Measurements from ENCODE around the gene RPTN.

RPTN gene

DNA sequence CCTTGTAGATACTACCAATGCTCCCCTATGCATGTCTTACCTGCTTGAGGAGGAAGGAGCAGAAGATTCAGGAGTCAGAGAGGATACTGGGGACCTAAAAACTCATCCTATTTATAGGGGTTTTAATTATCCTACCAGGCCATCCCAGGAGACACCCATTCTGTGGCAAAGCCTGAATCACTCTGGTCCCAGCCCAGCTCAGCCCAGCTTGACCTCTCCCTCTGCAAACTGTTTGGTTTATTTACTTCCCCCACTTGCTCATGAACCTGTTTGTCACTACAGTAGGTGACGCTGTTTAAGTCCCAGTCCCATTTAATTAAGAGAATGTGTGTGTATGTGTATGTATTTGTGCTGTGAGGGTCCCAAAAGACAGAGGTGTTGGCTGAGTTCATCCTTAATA, at the start of gene RPTN:
Gene RPTN, minus strand, starts transcription at position 85 of the 400 bp plus-strand sequence. CDS start 1,339 bp downstream, outside the sequence.
- DNase-seq: no peak

GRCh38 chr1:152198982-152199381, 40.0 kb upstream of the RPTN start:
- DNase-seq: no peak

- no peak for DNase-seq
These were observed 38.4 kb upstream of the RPTN start for GRCh38 chr1:152197361-152197941.

- no peak for DNase-seq
These were observed 32.7 kb upstream of the RPTN start for GRCh38 chr1:152191711-152192110.

DNA sequence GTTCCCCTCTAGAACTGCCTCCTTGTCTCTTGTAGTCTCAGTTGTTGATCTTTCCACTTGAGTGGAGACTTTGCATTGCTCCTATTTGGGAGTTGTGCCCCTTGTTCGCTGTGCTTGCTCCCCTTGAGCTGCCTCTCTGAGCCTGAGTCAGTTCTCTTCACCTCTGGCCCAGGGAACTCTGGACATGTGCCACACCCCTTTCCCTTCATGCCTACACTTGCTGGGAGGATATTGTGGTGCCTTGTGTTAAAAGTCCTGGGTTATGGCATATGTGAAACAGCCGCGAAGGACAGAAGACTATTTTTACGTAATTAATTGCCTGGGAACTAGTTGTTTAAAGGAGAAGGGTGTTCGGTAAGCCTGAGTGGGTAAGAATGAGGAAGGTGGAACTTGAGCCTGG, 32.2 kb upstream of the RPTN start:
- no peak for DNase-seq

- DNase-seq: no peak
These were observed 31.6 kb upstream of the RPTN start for GRCh38 chr1:152190589-152190988.

DNA sequence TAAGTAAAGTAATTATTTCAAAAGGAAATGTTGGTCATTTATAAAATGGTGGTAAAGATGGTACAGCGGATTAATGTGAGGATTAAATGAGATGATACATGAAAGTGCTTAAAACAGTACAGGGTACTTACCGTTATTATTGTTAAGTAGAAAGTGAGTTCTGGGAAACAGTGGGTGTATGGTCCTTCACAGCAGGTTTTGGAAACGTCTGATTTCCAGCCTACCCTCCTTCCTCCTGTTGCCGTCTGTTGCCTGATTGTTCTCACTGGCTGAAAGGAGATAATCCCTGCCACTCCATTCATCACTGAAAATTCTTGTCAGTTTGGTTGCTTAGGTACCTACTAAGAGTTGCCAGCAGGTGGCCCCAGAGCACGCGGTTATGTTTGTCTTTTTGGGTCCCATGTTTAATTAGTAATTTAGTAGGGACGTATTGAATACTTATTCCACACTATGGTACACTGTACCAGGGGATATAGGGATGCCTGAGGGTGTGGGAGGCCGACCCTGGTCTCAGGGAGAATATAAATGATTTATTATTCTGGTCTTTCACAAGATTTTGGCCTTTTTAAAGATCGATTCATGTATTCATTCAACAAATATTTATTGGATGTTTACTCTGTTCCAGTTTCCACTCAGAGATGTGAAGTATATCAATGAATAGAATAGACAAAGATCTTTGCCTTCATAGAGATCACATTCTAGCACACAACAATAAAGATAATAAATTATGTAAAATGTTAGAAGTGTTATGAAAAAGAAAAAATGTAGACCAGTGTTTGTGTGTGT, 30.8 kb upstream of the RPTN start:
- DNase-seq: peak; percentile 76

- peak; percentile 84 for DNase-seq
These were observed 29.9 kb upstream of the RPTN start for GRCh38 chr1:152188673-152189591.

DNA sequence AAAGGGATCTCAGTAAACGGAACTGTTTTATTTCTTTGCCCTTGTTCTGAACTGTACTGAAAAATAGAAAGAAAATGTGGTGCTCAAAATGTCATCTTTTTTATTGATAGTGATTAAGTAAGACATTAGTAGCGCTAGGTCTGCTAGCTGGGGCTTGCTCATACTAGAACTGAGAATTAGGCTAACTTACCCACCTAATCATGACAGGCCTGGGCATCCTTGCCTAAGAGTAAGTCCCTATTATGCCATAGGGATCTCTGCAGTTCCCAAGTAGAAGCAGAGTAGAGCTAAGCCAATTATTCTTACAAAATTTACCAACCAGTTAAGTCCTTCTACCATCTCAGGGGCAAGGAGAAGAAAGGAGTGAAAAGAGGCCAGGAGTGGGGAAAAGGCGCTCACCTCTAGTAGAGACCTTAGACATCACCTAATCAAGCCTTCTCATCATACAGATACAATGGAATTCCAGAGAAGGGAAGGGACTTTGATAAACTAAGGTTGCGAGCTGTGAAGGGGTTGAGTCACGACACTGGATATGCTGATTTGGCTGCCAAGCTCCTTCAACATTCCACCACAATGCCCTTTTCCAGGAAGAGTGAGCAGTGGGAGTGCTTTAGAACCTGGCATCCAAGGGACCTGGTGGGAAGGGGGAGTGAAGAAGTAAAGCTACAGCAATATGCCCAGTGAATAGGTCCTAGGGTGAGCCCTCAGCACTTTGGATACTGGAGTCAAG, 27.7 kb upstream of the RPTN start:
- no peak for DNase-seq

DNA sequence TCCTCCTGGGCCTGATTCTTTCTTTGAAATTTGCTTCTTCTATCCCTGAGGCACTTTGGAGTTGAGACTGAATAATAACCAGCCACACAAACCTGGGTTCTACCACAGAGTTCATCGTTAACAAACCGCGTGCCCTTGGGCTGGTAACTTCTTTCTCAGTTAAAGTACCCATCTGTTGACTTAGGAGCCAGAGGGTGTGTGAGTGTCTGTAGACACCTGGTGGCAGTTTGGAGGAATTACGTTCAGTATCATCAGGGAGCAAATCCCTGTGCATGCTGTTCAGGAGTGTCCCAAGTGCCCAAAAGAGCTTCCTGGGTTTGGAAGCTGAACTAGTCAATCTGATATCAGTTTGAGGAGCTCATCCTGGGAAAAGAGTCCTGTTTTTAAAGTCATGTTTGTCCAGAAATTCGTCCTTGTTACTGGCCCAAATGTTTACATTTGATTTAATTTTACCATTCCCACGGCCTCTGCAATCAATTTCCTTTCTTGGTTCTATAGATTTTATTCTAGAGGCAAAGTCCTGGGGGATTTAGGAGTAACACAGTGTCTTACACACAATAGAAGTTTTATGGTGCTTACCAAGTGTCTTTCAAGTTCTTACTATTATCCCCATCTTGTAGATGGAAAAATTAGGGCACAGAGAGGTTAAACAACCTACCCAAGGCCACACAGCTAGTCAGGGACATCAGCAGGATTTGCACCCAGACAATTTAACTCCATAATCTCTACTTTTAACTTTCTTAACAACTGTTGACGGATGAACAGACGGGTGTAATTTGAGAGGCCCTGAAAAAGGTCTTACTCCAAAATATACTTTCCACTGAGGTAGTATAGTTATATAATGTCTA, 26.7 kb upstream of the RPTN start:
- peak; percentile 45 for DNase-seq

- peak; percentile 5 for DNase-seq
These were observed 23.9 kb upstream of the RPTN start for GRCh38 chr1:152182944-152183361.

- no peak for DNase-seq
These were observed 23.4 kb upstream of the RPTN start for GRCh38 chr1:152182431-152182830.

DNA sequence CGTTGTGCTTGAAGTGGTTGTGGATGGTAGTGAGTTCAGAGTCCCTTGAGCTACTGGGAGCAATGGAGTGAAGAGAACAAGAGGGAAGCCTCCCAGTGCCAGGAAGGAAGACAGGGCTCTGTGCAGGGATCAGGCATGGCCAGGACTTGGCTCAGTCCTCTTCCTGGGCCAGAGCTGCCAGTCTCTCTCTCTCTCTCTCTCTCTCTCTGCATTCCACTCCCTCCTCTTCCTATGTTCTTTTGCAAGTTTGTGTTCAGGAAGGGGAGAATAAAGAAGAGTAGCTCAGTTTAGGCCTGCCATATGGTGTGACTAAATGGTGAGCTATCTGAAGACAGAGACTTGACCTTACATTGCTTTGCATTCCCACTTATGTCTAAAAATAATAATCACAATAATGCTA, 20.5 kb upstream of the RPTN start:
- no peak for DNase-seq

DNA sequence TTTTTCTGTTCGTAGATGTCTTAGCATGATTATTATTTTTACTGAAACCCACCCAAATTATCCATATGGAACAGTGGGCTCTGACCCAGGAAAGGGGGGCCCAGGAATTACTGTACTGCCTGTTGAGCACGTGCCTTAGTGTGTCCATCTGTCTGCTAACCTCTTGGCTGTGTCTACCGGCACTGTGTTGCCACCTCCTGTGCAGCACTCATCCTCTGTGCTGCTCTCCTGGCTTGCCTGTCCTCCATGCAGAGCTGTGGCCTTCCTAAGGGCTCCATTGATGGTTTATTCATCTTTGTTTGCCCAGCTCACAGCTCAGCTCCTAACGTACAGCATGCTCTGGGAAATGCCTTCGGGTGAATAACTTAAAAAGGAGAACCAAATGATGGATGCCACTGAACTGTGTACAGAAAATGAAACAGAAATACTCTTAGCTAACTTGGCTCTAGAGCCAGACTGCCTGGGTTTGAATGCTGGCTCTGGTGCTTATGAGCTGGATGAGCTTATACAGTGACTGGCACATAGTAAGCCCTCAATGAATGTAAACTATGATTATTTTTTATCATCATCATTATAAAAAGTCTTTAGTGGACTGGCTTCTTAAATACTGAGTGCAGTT, 11.4 kb upstream of the RPTN start:
- no peak for DNase-seq

GRCh38 chr1:152169366-152170025, 10.5 kb upstream of the RPTN start:
- DNase-seq: no peak

DNA sequence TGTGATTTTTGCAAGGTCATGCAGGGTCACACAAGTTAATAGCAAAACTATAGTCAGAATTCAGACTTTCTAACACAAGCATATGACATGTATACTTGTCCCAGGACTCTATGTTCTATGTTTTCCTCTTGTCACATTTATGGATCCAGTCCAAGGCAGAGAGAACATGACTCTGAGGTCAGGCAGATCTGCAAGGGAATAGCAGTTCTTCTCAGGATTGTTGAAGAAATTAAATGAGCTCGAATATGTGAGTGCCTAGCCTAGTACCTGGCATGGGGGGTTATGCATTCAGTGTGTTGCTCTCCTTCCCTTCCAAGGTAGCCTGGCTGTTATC, 9.5 kb upstream of the RPTN start:
- DNase-seq: no peak

- no peak for DNase-seq
These were observed 9.0 kb upstream of the RPTN start for GRCh38 chr1:152167835-152168534.

GRCh38 chr1:152166966-152167365, 7.9 kb upstream of the RPTN start:
- DNase-seq: no peak

GRCh38 chr1:152165286-152166077, 6.5 kb upstream of the RPTN start:
- DNase-seq: no peak
